IMR-90 (cell line): ENCODE results near the gene CAMTA1. TPM values are rescaled to one million over a fixed set of nuclear protein-coding genes. Genes with fewer than 3 reads are reported as not detected.

Source experiments
- ATAC-seq: fragments of 200-7000 bp; cut with Tn5 transposase; 2 replicates; pipeline ENCODE4 v1.9.1; 2020; ENCODE audit warnings: low read depth, mild to moderate bottlenecking, moderate library complexity
- BruUV-seq: library from RNA; stranded (reverse); fragments of 400-500 nt; replicated peaks from 2 replicates; lab custom pipeline; 2021; lab: Mats Ljungman, UMichigan
- CTCF ChIA-PET: fragments of 300-600 bp; formaldehyde crosslinking; extraction: SDS; loops from one replicate; lab custom pipeline; 2021; ENCODE audit warnings: antibody characterized with exemption; lab: Yijun Ruan, JAX
- POLR2A ChIA-PET: fragments of 300-600 bp; sonication (Branson Sonifier 250); formaldehyde crosslinking; loops from one replicate; lab custom pipeline; 2022; ENCODE audit warnings: antibody characterized with exemption; ENCODE audit not compliant: unreplicated experiment; lab: Charles Lee
- DNase-seq: peaks from one replicate; pipeline ENCODE4 v3.0.0; 2013
- H2AFZ ChIP-seq: replicated peaks from 2 replicates; pipeline ENCODE3; 2013; ENCODE audit warnings: low read length, mild to moderate bottlenecking; ENCODE audit not compliant: poor library complexity
- H2AK5ac ChIP-seq: 2 replicates; pipeline ENCODE4 v1.6.1; 2013; ENCODE audit warnings: low read depth, low read length, inconsistent platforms
- H2AK9ac ChIP-seq: replicated peaks from 2 replicates; pipeline ENCODE3; 2013; ENCODE audit warnings: mild to moderate bottlenecking, low read depth, low read length, moderate library complexity; ENCODE audit not compliant: poor library complexity
- H2BK120ac ChIP-seq: 2 replicates; pipeline ENCODE4 v1.6.1; 2013; ENCODE audit warnings: low read depth, low read length, inconsistent platforms
- H2BK15ac ChIP-seq: 3 replicates; pipeline ENCODE4 v1.6.1; 2013; ENCODE audit warnings: low read depth, low read length, inconsistent platforms
- H2BK20ac ChIP-seq: 2 replicates; pipeline ENCODE4 v1.6.1; 2013; ENCODE audit warnings: low read depth, mild to moderate bottlenecking, inconsistent platforms, low read length, moderate library complexity
- H2BK5ac ChIP-seq: 2 replicates; pipeline ENCODE4 v1.6.1; 2013; ENCODE audit warnings: mild to moderate bottlenecking, low read depth, low read length, inconsistent platforms; ENCODE audit not compliant: poor library complexity, severe bottlenecking
- H3K14ac ChIP-seq: replicated peaks from 2 replicates; pipeline ENCODE4 v1.6.1; 2013; ENCODE audit warnings: low read depth, low read length, inconsistent platforms
- H3K18ac ChIP-seq: 2 replicates; pipeline ENCODE4 v1.6.1; 2013; ENCODE audit warnings: low read depth, low read length, control low read depth
- H3K23ac ChIP-seq: 2 replicates; pipeline ENCODE4 v1.6.1; 2013; ENCODE audit warnings: low read depth, low read length, inconsistent platforms
- H3K27ac ChIP-seq: 2 replicates; pipeline ENCODE4 v1.5.1; 2013; ENCODE audit warnings: mild to moderate bottlenecking, control low read depth, low read length; ENCODE audit not compliant: insufficient read depth
- H3K27me3 ChIP-seq: 2 replicates; pipeline ENCODE4 v1.6.1; 2013; ENCODE audit warnings: low read length; ENCODE audit not compliant: control insufficient read depth, insufficient read depth
- H3K36me3 ChIP-seq: 2 replicates; pipeline ENCODE4 v1.6.1; 2013; ENCODE audit warnings: low read length, mixed read lengths; ENCODE audit not compliant: control insufficient read depth, insufficient read depth
- H3K4ac ChIP-seq: 2 replicates; pipeline ENCODE4 v1.6.1; 2013; ENCODE audit warnings: low read depth, low read length, inconsistent platforms
- H3K4me1 ChIP-seq: 2 replicates; pipeline ENCODE4 v1.6.1; 2013; ENCODE audit warnings: low read length, mixed read lengths; ENCODE audit not compliant: control insufficient read depth, insufficient read depth
- H3K4me2 ChIP-seq: 2 replicates; pipeline ENCODE4 v1.6.1; 2013; ENCODE audit warnings: low read depth, mild to moderate bottlenecking, control low read depth, low read length, moderate library complexity
- H3K4me3 ChIP-seq: 2 replicates; pipeline ENCODE4 v1.5.1; 2013; ENCODE audit warnings: low read depth, mild to moderate bottlenecking, control low read depth, low read length, moderate library complexity; ENCODE audit not compliant: insufficient read depth
- H3K56ac ChIP-seq: 2 replicates; pipeline ENCODE4 v1.6.1; 2013; ENCODE audit warnings: low read length, inconsistent platforms; ENCODE audit not compliant: insufficient read depth; ENCODE audit errors: extremely low read depth
- H3K79me1 ChIP-seq, 2 experiments: 2 replicates each; pipeline ENCODE4 v1.6.1; 2013; ENCODE audit warnings: low read length in 2 of 2, inconsistent platforms in 1 of 2, low read depth in 1 of 2
- H3K9ac ChIP-seq: 2 replicates; pipeline ENCODE4 v1.6.1; 2013; ENCODE audit warnings: low read depth, low read length, control low read depth
- H3K9me1 ChIP-seq: 2 replicates; pipeline ENCODE4 v1.6.1; 2013; ENCODE audit warnings: low read length, inconsistent platforms; ENCODE audit not compliant: insufficient read depth
- H3K9me3 ChIP-seq: 2 replicates; pipeline ENCODE4 v1.6.1; 2013; ENCODE audit warnings: low read length; ENCODE audit not compliant: control insufficient read depth, insufficient read depth
- H4K20me1 ChIP-seq: 2 replicates; pipeline ENCODE4 v1.6.1; 2013; ENCODE audit warnings: low read length, inconsistent platforms; ENCODE audit not compliant: insufficient read depth
- H4K5ac ChIP-seq: 2 replicates; pipeline ENCODE4 v1.6.1; 2013; ENCODE audit warnings: mild to moderate bottlenecking, low read depth, low read length, control low read depth
- H4K8ac ChIP-seq, 2 experiments: 2 replicates each; pipeline ENCODE4 v1.6.1; 2013; ENCODE audit warnings: low read depth in 2 of 2, low read length in 2 of 2, control low read depth in 1 of 2, inconsistent platforms in 1 of 2
- H4K91ac ChIP-seq: 2 replicates; pipeline ENCODE4 v1.6.1; 2013; ENCODE audit warnings: low read depth, low read length, inconsistent platforms; ENCODE audit not compliant: insufficient read depth
- CEBPB ChIP-seq: IDR thresholded peaks from 2 replicates; pipeline ENCODE4 v1.6.1; 2012; ENCODE audit warnings: low read depth, low read length, improper control_type of control experiment
- FOS ChIP-seq: fragments of 150-350 bp; IDR thresholded peaks from 2 replicates; pipeline ENCODE4 v1.6.1; 2016; ENCODE audit warnings: low read depth, low read length
- POLR2A ChIP-seq: IDR thresholded peaks from 2 replicates; pipeline ENCODE4 v1.6.1; 2012; ENCODE audit warnings: mild to moderate bottlenecking, low read depth, low read length
- WGBS, 2 experiments: methylation state at CpG; one replicate each; pipeline versions ENCODE4 v1.1.5 to v1.1.7; 2013; ENCODE audit warnings: missing lambda C conversion rate in 2 of 2; ENCODE audit not compliant: insufficient read length in 1 of 2; ENCODE audit errors: extremely low coverage in 2 of 2; 5-methylcytosine and 5-hydroxymethylcytosine counted together
- dilution Hi-C: fragments of 300-500 bp; cut with HindIII; formaldehyde crosslinking; loops from one replicate; pipeline ENCODE4 v1.14.3; 2018; ENCODE audit warnings: low sequenced_read_pairs; ENCODE audit not compliant: unreplicated experiment
- in situ Hi-C: fragments of 300-500 bp; cut with MboI; formaldehyde crosslinking; loops from 3 replicates; pipeline ENCODE4 v1.14.3; 2019; ENCODE audit warnings: low sequenced_read_pairs, inconsistent platforms, mixed read lengths
- intact Hi-C: fragments of 100-400 bp; cut with micrococcal nuclease; formaldehyde crosslinking; loops from 2 replicates; pipeline ENCODE4 v1.10.0; 2022
- polyA plus RNA-seq, 3 experiments: library from polyadenylated mRNA; depleted of rRNA; stranded (reverse); fragments of >200 nt; gene quantifications; 2 replicates each; pipeline ENCODE4 v1.2.3, GENCODE V29; 2012; ENCODE audit warnings: low replicate concordance in 1 of 3
- total RNA-seq: library from RNA; depleted of rRNA; stranded (reverse); fragments of >200 nt; gene quantifications from 2 replicates; pipeline ENCODE4 v1.2.3, GENCODE V29; 2012

The CAMTA1 gene
- total and polyA plus RNA-seq, 2 of the 4 experiments (the other 2 are of a cell fraction) = 35.5 to 74.3 TPM

DNA sequence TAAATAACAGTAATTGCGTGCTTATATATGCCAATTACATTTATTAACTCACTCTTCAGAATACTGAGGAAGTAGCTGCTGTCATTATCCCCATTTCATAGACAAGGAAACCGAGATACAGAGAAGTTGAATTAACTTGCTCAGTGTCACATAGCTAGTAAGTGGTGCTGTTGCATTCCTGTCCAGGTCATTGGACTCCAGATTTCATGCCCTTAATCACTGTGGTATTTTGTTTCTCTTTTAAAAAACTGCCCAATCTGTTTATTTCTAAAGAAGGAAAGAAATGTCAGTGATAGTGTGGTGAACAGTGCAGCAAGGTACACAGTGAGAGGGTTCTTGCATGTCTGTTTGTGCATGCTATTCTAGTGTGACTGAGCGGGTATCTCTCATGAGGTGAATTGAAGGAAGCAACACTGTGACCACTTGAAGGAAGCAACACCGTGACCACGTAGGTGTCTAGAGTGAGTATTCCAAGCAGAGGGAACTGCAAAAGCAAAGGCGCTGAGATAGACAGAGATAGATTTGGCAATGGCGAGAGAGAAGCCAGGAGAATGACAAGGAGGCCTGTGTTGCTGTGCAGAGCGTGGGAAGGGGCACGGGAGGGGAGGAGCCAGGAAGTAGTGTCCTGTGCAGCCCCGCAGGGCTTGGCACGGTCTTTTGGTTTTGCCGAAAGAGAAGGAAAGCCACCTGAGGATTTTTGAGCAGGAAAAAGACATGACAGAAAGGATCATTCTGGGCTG lies 95.9 kb downstream of the CAMTA1 start:
- Histone ChIP-seq H3K14ac (no peak overlapping the region; the same call in 1 of the 2 replicates), H4K91ac (peak overlapping the region; percentile 12; the same call in 1 of the 2 replicates), H4K5ac (0 out of 2 replicates have a peak overlapping the region, but pooled peaks have one; percentile 32), H2AK9ac (no peak overlapping the region), H4K20me1 (no peaks in the 10 kb centered on the region; the same call in 1 of the 2 replicates), H2AK5ac (no peak overlapping the region), H2BK15ac (no peak overlapping the region), H3K18ac (peak overlapping the region; percentile 30; the same call in 1 of the 2 replicates), H3K36me3 (peaks cover 12% of the 10 kb centered on the region), H3K56ac (no peak overlapping the region), H2BK120ac (peak overlapping the region; percentile 16; the same call in 1 of the 2 replicates), H3K27ac (peak overlapping the region; percentile 13; the same call in 1 of the 2 replicates), H3K27me3 (no peaks in the 10 kb centered on the region), H2BK5ac (peak overlapping the region; percentile 43), H2AFZ (no peak overlapping the region), H3K79me1 (peaks cover 21 to 48% of the 10 kb centered on the region in 2 experiments; a peak in 3 of 4 replicates), H2BK20ac (peak overlapping the region; percentile 43), H3K4me1 (peaks cover 5% of the 10 kb centered on the region), H3K23ac (no peak overlapping the region), H3K4me2 (0 out of 2 replicates have a peak overlapping the region, but pooled peaks have one; percentile 23), H3K9ac (no peak overlapping the region), H3K4me3 (no peak overlapping the region), H3K9me3 (no peaks in the 10 kb centered on the region), H3K4ac (peak overlapping the region; percentile 55; the same call in 1 of the 2 replicates), H4K8ac (0 out of 4 replicates have a peak overlapping the region, but pooled peaks of 1 of the 2 experiments have one; percentile 2), H3K9me1 (peaks cover 17% of the 10 kb centered on the region)
- intact Hi-C loops = no loop called here
- BruUV-seq = no TSS peak
- in situ Hi-C loops = no loop called here
- ATAC-seq = peak; percentile 86
- POLR2A ChIA-PET = no interaction called here
- TF ChIP-seq CEBPB (no peak), POLR2A (no peak), FOS (no peak)
- DNase-seq = no peak
- WGBS, 2 experiments = 94% methylated on average over 6 of the region's 12 CpGs; no CpG with 5 or more reads in 1 of the 2 experiments
- dilution Hi-C loops = no loop called here
- CTCF ChIA-PET = interaction anchor here (1.1 kb wide), 1 partner anchor 9 kb away, joined by 4 read pairs; no protein-coding TSS in a partner anchor
